Astrocyte (in vitro differentiated cells and primary cell): ENCODE results near the gene ANKRD29.

Experiments
- CTCF ChIP-seq: IDR thresholded peaks from 2 replicates; pipeline ENCODE4 v1.5.1; 2011; ENCODE audit warnings: low read depth, mild to moderate bottlenecking, inconsistent platforms, low read length, moderate library complexity; ENCODE audit not compliant: insufficient read depth
- EZH2 ChIP-seq: IDR thresholded peaks from 2 replicates; pipeline ENCODE4 v1.6.1; 2012; ENCODE audit warnings: mild to moderate bottlenecking, low read length, inconsistent platforms; ENCODE audit not compliant: insufficient read depth

- TF ChIP-seq CTCF (no peak), EZH2 (no peak)
Measured at GRCh38 chr18:23643815-23644490, 18.8 kb downstream of the ANKRD29 start.
